D721Med (cell line): ENCODE results near the gene RHOB.

Source experiments
- DNase-seq: peaks from one replicate; pipeline ENCODE4 v3.0.0; 2011; ENCODE audit warnings: low spot score; ENCODE audit not compliant: insufficient read length
- FAIRE-seq: peaks from 2 replicates; lab custom pipeline; 2011; peaks lifted over from hg19 to GRCh38; lab: Jason Lieb, UNC
- TF ChIP-seq, protein P1 (sequence below): IDR thresholded peaks from 2 replicates; pipeline ENCODE4 v1.5.1; 2012; ENCODE audit warnings: mild to moderate bottlenecking, control low read depth; ENCODE audit not compliant: insufficient read depth; ENCODE audit errors: missing control alignments

Gene RHOB

DNA sequence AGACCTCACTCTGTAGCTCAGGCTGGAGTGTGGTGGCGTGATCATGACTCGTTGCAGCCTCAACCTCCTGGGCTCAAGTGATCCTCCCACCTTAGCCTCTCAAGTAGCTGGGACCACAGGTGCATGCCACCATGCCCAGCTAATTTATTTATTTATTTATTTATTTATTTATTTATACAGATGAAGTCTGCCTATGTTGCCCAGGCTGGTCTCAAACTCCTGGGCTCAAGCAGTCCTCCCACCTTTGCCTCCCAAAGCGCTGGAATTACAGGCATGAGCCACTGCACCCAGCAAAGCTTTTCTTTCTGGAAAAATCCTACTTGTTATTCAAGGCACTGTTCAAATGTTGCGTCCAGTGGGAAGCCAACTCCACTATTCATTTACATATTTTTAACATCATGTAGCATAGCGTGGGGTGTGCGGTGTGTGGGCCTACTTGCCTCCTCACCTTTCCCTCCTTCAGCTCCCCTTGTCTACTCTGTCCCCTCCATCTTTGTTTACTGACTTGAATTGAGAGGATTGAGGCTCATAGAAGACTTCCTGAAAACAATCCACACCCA, 6.8 kb upstream of the RHOB start:
- TF ChIP-seq, protein P1, sequence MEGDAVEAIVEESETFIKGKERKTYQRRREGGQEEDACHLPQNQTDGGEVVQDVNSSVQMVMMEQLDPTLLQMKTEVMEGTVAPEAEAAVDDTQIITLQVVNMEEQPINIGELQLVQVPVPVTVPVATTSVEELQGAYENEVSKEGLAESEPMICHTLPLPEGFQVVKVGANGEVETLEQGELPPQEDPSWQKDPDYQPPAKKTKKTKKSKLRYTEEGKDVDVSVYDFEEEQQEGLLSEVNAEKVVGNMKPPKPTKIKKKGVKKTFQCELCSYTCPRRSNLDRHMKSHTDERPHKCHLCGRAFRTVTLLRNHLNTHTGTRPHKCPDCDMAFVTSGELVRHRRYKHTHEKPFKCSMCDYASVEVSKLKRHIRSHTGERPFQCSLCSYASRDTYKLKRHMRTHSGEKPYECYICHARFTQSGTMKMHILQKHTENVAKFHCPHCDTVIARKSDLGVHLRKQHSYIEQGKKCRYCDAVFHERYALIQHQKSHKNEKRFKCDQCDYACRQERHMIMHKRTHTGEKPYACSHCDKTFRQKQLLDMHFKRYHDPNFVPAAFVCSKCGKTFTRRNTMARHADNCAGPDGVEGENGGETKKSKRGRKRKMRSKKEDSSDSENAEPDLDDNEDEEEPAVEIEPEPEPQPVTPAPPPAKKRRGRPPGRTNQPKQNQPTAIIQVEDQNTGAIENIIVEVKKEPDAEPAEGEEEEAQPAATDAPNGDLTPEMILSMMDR: no peak
- no peak for FAIRE-seq
- DNase-seq: no peak

DNA sequence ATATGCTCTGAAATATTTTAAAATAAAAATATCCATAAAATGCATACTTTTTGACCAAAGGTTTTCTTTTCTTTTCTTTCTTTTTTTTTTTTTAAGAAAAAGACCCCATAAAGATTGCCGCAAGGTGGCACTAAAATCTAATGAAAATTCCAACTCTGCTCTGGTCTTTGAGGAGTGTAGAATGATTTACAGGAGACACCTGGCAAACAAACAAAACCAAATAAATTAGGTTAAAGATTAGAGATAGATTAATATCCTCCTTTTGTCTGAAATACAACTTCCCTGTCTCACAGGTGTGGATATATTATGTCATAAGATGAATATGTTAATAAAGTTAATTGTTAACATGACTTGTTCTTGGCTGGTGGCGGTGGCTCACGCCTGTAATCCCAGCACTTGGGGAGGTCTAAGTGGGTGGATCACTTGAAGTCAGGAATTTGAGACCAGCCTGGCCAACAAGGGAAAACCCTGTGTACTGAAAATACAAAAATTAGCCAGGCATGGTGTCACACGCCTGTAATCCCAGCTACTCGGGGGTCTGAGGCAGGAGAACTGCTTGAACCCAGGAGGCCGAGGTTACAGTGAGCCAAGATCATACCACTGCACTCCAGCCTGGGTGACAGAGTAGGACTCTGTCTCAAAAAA, 3.5 kb upstream of the RHOB start:
- FAIRE-seq (no peak), DNase-seq (no peak)
- TF ChIP-seq, protein P1: peak; percentile 62

DNA sequence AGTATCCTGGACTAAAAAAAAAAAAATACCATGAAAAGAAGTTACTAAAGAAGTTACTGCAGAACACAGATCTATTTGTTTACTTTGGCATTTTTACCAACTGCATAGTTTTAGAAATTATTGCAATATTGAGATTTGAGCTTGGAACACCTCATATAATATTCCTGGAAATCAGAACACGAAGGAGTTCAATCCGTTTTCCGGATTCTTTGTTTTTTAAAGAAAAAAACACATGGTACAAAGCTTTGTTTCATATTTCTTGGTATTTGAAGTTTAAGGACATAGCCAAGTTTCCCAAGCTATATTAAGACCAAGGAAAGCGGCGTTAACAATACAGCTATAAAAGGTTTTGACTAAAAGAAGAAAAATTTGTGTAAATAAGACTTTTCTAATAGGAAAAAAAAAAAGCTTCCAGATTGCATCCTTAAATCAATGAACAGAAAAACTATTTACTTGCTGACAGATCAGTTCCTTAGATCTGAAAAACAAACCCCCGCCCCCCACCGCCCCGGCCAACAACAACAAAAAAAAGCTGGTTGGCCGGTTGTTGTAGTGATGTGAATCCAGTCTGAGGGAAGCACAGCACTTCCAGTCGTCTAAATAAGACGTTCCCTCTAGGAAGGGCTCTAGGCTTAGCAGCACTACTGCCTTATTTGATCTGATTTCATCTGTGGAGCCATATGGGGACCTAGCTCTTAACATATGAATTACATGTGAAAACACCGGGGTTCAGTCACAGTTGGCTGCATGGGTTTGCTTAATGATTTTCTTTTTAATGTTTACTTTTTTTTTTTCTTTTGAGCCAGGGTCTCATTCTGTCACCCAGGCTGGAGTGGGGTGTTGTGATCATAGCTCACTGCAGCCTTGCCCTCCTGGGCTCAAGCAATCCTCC, 2.5 kb upstream of the RHOB start:
- DNase-seq: no peak
- TF ChIP-seq, protein P1: no peak
- FAIRE-seq: no peak

DNA sequence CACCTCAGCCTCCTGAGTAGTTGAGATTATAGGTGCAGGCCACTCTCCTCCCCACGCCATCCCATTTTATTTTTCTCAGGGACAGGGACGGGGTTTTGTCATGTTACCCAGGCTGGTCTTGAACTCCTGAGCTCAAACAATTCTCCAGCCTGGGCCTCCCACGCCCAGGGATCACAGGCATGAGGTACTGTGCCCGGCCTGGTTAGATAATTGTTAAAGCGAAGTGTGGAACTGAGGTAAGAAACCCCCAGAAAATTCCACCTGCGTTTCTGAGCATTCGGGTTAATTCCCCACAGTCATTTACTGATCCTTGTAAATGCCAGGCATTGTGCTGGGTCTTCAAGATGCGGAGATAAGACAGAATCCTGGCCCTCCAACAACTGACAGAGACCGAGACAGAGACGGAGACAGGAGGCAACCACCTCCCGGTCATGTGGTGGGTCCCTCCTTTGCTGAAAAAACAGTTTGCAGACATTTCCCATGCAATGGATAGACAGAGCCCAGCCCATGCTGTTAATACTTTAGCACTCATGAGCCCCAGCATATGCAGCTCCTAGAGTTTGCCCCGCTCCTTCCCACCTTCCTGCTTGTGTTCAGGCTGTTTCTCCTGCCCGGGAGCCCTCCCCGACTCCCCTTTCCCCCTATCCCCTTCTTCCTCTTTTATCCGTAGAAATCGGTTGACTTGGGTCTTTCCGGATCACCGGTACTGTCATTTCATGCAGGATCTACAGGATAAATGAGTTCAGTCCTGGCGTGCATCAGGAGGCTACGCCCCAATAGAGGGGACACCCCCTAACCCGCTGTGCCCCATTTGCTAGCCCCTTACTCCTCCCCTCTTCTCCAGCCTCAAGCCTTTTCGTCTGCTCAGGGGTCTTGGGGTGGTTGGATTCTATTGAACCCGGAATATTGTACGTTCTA, 1.6 kb upstream of the RHOB start:
- DNase-seq: no peak
- FAIRE-seq: no peak
- TF ChIP-seq, protein P1: no peak

DNA sequence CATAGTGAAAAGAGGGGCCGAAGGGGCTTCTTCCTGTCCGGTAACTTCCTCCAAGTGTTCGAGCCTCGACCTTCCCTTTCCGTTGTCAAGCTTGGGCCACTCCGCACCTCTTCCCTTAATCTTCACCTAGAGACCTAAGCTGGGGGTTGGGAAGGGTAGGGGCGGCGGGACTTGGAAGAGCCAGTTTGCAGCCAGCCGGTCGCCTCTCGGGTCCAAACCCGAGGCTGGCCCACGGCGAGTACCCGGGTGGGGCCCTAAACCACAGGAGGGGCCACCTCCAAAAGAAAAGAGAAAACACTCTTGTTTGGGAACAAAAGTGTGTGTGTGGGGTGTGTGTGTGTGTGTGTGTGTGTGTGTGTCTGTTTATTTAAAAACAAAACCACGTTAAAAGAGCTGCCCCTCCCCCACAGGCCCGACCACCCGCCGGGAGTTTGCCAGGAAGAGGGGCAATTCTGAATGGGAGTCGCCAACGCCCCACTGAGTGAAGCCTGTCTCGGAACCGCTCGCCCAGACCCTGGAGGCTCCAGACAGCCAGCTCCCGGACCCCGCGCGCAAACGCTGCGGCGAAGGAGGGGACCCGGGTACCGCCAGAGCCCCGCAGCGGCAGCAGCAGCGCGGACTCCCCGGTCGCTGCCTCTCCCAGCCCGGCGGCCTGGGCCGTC, 488 bp upstream of the RHOB start:
- DNase-seq (no peak), FAIRE-seq (no peak)
- TF ChIP-seq, protein P1: no peak
